Stimulated activated CD8-positive, alpha-beta memory T cell treated with anti-CD3 and anti-CD28 coated beads, Interleukin-4, amount 100 ng/mL, for 24 hours (primary cell): ENCODE data around the gene LIN9.
"Not testable (repeated sequence)": the region's sequence is repeated elsewhere in the genome, so short reads cannot be mapped to it uniquely, and the experiment has no call there.

Source experiments
- DNase-seq: peaks from one replicate; pipeline ENCODE4 v3.0.0-alpha.2; 2020; ENCODE audit warnings: low read depth

The LIN9 gene

GRCh38 chr1:226274138-226274537, 34.8 kb downstream of the LIN9 start:
- DNase-seq: no peak

DNA sequence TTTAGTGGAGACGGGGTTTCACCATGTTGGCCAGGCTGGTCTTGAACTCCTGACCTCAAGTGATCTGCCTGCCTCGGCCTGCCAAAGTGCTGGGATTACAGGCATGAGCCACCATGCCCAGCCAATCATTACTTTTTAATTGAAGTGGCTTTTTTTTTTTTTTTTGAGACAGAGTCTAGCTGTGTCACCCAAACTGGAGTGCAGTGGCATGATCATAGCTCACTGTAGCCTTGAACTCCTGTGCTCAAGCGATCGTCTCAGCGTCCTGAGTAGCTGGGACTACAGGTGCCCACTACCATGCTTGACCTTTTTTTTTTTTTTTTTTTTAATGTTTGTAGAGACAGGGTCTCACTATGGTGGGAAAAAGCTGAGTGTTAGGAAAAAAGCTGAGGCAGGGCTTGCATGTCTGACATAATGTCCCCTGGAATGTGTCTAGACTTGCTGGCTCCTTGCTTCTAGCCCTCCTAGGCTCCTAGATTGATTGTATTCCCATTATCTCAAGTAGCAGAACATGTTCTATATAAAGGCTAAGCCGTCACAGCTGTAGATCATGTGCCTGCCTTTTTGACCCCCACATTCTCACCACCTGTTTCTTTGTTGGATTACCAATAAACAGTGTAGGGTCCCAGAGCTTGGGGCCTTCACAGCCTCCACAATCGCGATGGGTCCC, 36.6 kb downstream of the LIN9 start:
- DNase-seq: not testable (repeated sequence)

- DNase-seq: no peak
These were observed 40.4 kb downstream of the LIN9 start for GRCh38 chr1:226268421-226269124.

GRCh38 chr1:226261818-226262217, 47.1 kb downstream of the LIN9 start:
- no peak for DNase-seq

- DNase-seq: no peak
These were observed 53.6 kb downstream of the LIN9 start for GRCh38 chr1:226255380-226255779.

DNA sequence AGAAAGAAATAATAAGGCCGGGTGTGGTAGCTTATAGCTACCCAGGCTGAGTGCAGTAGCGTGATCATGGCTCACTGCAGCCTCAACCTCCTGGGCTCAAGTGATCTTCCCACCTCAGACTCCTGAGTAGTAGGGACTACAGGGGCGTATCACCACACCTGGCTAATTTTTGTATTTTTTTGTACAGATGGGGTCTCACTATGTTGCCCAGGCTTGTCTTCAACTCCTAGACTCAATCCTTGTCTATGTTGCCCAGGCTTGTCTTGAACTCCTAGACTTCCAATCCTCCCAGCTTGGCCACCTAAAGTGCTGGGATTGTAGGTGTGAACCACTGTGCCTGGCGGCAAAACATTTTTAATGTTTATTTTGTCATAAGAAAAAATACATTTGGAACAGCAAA, 55.0 kb downstream of the LIN9 start:
- DNase-seq: no peak

GRCh38 chr1:226252841-226253240, 56.1 kb downstream of the LIN9 start:
- not testable (repeated sequence) for DNase-seq

DNA sequence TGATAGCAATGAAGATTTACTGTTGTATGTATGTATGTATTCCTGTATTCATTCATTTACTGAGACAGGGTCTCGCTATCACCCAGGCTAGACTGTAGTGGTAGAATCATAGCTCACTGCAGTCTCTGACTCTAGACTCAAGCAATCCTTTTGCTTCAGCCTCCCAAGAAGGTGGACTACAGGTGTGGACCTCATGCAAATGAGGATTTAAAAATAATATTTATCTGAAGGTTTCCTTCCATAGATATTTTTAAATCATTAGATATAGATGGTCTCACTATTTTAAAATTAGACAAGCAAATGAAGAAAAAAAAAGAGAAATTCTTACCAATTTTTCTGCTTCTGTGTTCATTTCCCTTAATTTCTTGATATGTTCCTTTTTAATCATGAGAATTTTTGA, 58.5 kb downstream of the LIN9 start:
- DNase-seq: no peak

GRCh38 chr1:226248796-226249195, 60.2 kb downstream of the LIN9 start:
- no peak for DNase-seq

DNA sequence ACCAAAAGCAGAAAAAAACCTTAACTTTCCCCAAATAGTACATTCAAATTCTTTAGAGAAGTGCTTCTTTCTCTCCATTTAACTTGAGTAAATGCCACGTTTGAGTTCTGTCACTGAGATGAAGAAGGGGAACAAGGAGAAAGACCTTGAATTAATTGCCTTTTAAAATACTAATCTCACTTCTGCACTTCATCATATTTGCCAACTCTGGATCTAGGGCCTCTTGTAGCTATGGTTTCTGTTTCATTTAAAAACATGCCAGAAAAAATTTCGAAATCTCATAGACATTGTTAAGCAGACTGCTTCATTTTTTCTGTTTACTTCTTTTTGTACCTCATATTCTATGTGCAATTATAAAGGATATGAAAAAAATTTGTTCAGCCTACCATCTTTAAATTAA, 60.9 kb downstream of the LIN9 start:
- no peak for DNase-seq

- no peak for DNase-seq
These were observed 69.5 kb downstream of the LIN9 start for GRCh38 chr1:226239421-226239820.

DNA sequence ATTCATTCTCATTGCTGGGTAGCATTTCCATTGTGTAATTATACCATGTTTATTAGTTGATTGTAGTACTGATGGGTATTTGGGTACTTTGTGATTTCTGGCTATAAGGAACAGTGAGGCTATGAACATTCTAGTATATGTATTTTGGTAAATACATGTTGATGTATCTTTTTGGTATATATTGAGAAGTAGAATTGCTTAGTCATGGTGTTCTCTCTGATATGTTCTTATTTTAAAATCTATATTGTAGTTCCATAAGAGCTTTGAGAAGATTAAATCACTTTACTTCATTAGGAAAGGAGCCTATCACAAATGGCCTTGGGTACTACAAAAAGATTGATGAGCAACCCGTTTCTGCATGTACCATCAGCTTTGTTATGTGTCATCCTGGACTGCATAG, 72.1 kb downstream of the LIN9 start:
- DNase-seq: no peak

DNA sequence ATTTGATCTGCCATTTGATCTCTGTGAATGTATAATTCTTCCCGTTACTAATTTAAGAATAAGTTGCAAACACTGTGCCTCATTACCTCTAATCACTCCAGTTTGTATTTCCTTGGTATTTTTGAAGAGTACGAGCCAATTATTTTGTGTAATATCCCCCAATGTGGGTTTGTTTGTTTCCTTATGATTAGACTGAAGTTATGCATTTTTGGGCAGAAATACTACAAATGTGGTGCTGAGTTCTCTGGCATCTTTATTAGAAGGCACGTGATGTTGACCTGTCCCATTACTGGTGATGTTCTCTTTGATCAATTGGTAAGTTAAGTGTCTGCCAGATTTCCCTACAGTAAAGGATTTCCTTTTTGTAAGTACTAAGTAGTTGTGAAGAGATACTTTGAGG, 75.2 kb downstream of the LIN9 start:
- no peak for DNase-seq

DNA sequence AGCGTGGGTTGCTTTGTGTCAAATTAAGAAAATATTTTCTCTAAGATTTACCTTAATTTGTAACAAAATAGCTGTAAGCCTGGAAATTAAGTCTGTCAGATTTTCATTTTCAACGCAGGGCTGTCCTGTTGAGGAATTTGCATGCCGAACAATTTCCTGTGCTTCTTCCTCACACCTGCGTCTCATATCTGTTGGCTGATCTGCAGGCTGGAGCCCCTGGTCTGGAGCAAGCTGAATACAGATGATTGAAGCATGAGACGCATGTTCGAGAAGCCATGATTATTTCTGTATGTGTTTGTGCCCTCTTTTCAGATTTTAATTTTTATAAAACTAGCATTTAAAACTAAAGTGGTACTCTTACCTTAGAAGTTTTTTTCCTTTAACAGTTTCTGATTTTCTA, 75.7 kb downstream of the LIN9 start:
- no peak for DNase-seq

DNA sequence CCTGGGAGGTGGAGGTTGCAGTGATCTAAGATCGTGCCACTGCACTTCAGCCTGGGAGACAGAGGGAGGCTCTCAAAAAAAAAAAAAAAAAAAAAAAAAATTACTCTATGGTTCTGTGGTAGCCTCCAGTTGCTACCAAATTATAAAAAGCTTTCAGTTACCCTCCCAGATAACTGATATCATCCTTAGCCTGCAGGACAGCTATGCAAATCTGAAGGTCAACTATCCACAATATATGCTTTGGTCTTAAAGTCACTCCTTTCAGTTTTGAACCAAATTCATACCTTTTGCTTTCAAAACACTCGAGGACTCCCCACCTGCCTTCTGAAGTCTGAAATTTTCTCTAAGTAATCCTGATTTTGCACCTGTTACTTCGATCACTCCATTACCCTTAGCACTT, 82.4 kb downstream of the LIN9 start:
- DNase-seq: no peak

DNA sequence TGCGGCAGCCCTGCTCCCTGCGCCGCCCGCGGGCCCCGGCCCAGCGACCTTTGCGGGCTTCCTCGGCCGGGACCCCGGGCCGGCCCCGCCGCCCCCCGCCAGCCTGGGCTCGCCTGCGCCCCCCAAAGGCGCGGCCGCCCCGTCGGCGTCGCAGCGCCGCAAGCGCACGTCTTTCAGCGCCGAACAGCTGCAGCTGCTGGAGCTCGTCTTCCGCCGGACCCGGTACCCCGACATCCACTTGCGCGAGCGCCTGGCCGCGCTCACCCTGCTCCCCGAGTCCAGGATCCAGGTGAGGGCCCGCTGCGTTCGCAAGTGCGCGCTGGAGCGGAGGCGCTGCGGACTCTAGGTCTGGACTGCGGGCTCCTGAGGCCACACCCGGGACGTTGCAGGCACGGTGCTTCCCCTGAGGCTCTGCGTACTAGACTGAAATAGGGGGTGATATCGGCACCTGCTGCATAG, 85.1 kb downstream of the LIN9 start:
- no peak for DNase-seq

DNA sequence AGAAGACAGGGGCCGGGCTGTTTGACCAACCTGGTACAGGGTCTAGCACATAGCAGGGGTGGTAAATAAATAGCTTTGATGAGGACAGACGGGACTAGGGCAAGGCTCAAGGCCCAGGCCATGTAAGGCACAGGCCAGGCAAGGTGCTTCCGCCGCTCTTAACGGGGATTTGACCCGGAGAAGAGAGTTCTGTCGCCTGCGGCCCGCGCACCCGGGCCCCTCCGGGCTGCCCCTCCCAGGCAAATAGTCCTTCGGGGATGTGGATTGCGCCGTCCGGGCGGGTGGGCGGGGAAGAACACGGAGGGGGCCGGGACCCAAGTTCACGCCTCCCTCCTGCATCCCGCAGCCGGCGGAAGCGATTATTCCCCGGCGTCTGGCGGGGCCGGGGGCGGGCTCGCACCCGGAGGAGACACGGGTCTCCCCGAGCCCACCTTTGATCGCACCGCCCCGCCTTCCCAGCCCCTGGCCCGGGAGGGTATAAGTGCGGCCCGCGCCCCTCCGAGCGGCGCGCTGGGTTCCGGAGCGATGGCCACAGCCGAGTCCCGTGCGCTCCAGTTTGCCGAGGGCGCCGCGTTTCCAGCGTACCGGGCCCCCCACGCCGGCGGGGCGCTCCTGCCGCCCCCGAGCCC, 85.7 kb downstream of the LIN9 start, which contains the start of gene MIXL1:
Gene MIXL1 (plus strand): TSS at position 508 of the 629 bp plus-strand sequence. CDS start 18 bp downstream, at position 526.
- DNase-seq: no peak

DNA sequence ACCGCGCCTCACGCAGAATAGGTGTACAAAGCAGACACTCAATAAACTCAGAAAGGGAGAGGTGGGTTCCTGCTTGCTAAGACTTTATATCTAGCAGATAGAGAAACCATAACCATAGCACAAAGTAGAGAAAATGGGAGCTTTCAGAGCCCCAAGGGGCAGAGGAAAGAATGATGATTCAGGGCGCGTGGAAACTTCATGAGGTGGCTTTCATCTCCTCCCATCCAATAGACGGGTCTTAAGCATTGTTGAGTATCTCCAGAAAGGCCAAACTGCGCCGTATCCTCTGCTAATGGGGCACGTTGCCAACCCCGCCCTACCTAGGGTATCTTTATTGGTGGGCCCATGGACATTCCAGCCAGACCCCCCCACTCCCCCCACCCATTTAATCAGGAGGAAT, 86.3 kb downstream of the LIN9 start:
- no peak for DNase-seq

GRCh38 chr1:226220473-226221189, 88.3 kb downstream of the LIN9 start:
- DNase-seq: no peak

- DNase-seq: no peak
These were observed 91.7 kb downstream of the LIN9 start for GRCh38 chr1:226217273-226217672.

- DNase-seq: no peak
These were observed 92.9 kb downstream of the LIN9 start for GRCh38 chr1:226216056-226216455.

GRCh38 chr1:226215239-226215638, 93.7 kb downstream of the LIN9 start:
- no peak for DNase-seq

GRCh38 chr1:226212545-226212944, 96.4 kb downstream of the LIN9 start:
- DNase-seq: no peak
